ENCODE measurements around the gene NAA16. TPM values are rescaled to one million over a fixed set of nuclear protein-coding genes. Genes with fewer than 3 reads are reported as not detected.
"Not testable (repeated sequence)": the region's sequence is repeated elsewhere in the genome, so short reads cannot be mapped to it uniquely, and the experiment has no call there.

The NAA16 gene
- total RNA-seq, 2 donors from 2014 or later, result 16.0 to 29.9 TPM

GRCh38 chr13:41402691-41403511 lies 91.8 kb downstream of the NAA16 start:
- Mint-ChIP-seq H3K36me3 (ENCODE audit: low read depth) (no peaks in the 10 kb centered on the region), H3K27me3 (no peaks in the 10 kb centered on the region), H3K27ac (no peak overlapping the region), H3K4me3 (no peak overlapping the region), H3K4me1 (no peaks in the 10 kb centered on the region), H3K9me3 (no peaks in the 10 kb centered on the region)
- ATAC-seq (replicated peaks), result peak; percentile 23

- H3K27ac Mint-ChIP-seq, result no peak overlapping the region
- H3K36me3 Mint-ChIP-seq (ENCODE audit: low read depth), result no peaks in the 10 kb centered on the region
- H3K27me3 Mint-ChIP-seq, result no peaks in the 10 kb centered on the region
- H3K4me3 Mint-ChIP-seq, result no peak overlapping the region
- H3K4me1 Mint-ChIP-seq, result no peaks in the 10 kb centered on the region
- no peaks in the 10 kb centered on the region for H3K9me3 Mint-ChIP-seq
- no peak for ATAC-seq (replicated peaks)
Observed at GRCh38 chr13:41403983-41404382, 92.9 kb downstream of the NAA16 start.

GRCh38 chr13:41405367-41405766 lies 94.3 kb downstream of the NAA16 start:
- Mint-ChIP-seq H3K27me3 (no peaks in the 10 kb centered on the region), H3K9me3 (no peaks in the 10 kb centered on the region), H3K4me3 (no peak overlapping the region), H3K36me3 (ENCODE audit: low read depth) (no peaks in the 10 kb centered on the region), H3K4me1 (no peaks in the 10 kb centered on the region), H3K27ac (no peak overlapping the region)
- no peak for ATAC-seq (replicated peaks)

DNA sequence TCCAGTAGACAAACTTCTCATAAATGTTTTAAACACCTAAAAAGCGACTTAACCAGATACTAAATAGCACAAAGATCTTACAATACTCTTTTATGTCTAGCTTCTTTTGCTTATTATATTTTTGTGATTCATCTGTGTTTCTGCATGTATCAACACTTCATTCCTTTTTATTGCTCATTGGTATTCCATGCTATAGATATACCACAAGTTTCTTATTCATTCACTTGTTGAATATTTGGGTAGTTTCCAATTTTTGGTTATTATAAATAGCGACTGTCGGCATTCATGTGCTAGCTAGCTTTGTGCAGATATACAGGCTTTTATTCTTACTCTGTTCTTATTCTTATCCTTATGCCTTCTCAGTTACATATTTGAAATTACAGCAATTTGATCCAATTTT lies 96.3 kb downstream of the NAA16 start:
- H3K27ac Mint-ChIP-seq, result no peak overlapping the region
- H3K4me1 Mint-ChIP-seq, result no peaks in the 10 kb centered on the region
- ATAC-seq (replicated peaks), result no peak
- no peaks in the 10 kb centered on the region for H3K27me3 Mint-ChIP-seq
- H3K4me3 Mint-ChIP-seq, result no peak overlapping the region
- no peaks in the 10 kb centered on the region for H3K9me3 Mint-ChIP-seq
- no peaks in the 10 kb centered on the region for H3K36me3 Mint-ChIP-seq (ENCODE audit: low read depth)

GRCh38 chr13:41408121-41408520 lies 97.1 kb downstream of the NAA16 start:
- ATAC-seq (replicated peaks), result no peak
- Mint-ChIP-seq H3K4me3 (no peak overlapping the region), H3K4me1 (no peaks in the 10 kb centered on the region), H3K36me3 (ENCODE audit: low read depth) (no peaks in the 10 kb centered on the region), H3K27ac (no peak overlapping the region), H3K27me3 (no peaks in the 10 kb centered on the region), H3K9me3 (no peaks in the 10 kb centered on the region)

DNA sequence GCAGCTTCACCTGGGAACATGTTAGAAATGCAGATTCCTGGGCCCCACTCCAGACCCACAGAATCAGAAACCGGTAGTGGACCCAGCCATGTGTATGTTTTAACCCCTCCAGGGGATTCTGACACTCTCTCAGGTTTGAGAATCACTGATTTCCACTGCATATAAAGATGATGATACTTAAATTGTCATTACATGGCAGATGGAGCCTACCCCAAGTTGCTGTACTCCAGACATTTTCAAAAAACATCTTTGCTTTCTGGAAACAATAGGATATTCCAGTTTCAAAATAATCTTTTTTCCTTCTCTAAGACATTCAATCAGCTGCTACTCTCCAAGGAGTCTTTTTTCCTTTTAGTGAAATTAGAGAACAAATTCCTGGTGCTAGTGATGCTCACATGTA lies 97.7 kb downstream of the NAA16 start:
- H3K4me3 Mint-ChIP-seq, result no peak overlapping the region
- H3K9me3 Mint-ChIP-seq, result no peaks in the 10 kb centered on the region
- H3K27me3 Mint-ChIP-seq, result no peaks in the 10 kb centered on the region
- no peak for ATAC-seq (replicated peaks)
- H3K4me1 Mint-ChIP-seq, result no peaks in the 10 kb centered on the region
- H3K27ac Mint-ChIP-seq, result no peak overlapping the region
- no peaks in the 10 kb centered on the region for H3K36me3 Mint-ChIP-seq (ENCODE audit: low read depth)

DNA sequence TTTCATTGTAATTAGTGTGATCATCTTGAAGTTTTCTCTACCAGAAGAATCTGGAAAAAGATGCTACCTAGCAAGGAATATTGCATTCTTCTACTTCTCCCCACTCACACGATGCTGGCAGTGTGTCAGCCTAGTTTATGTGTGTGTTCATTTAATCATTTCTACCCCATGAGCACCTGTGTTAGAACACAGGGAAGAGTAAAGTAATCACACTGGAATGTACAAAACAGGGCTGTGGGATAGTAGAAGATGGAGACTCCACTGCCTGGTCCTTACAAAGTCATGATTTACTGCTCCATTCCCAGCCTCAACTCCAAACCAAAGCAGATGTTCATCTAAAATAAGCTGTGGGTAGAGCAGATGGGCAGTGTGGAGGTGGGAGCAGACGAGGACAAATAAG lies 98.5 kb downstream of the NAA16 start:
- no peak overlapping the region for H3K27ac Mint-ChIP-seq
- H3K36me3 Mint-ChIP-seq (ENCODE audit: low read depth), result no peaks in the 10 kb centered on the region
- no peak overlapping the region for H3K4me3 Mint-ChIP-seq
- no peaks in the 10 kb centered on the region for H3K9me3 Mint-ChIP-seq
- no peak for ATAC-seq (replicated peaks)
- H3K27me3 Mint-ChIP-seq, result no peaks in the 10 kb centered on the region
- no peaks in the 10 kb centered on the region for H3K4me1 Mint-ChIP-seq

DNA sequence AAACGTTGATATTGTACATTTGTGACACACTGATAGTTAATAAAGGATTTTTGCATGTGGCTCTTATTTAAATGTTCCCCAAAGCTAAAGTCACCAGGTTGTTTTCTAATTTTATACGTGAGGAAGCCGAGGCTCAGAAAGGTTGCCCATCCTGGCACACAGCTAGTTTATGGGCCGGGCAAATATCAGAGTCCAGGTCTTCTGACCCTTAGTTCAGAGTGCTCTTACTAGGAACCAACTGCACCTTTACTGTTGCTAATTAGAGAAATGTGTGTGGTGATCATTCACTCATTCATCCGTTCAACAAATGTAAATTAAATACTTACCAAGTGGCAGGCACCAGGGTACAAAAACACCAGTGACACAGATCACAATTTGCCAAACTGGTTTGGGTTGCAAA lies 100.0 kb downstream of the NAA16 start:
- no peaks in the 10 kb centered on the region for H3K9me3 Mint-ChIP-seq
- H3K36me3 Mint-ChIP-seq (ENCODE audit: low read depth), result no peaks in the 10 kb centered on the region
- no peak overlapping the region for H3K27ac Mint-ChIP-seq
- no peaks in the 10 kb centered on the region for H3K4me1 Mint-ChIP-seq
- no peak for ATAC-seq (replicated peaks)
- H3K27me3 Mint-ChIP-seq, result no peaks in the 10 kb centered on the region
- no peak overlapping the region for H3K4me3 Mint-ChIP-seq

GRCh38 chr13:41411522-41411921 lies 100.5 kb downstream of the NAA16 start:
- Mint-ChIP-seq H3K27ac (no peak overlapping the region), H3K4me3 (no peak overlapping the region), H3K9me3 (no peaks in the 10 kb centered on the region), H3K27me3 (no peaks in the 10 kb centered on the region), H3K4me1 (no peaks in the 10 kb centered on the region), H3K36me3 (ENCODE audit: low read depth) (no peaks in the 10 kb centered on the region)
- peak; percentile 63 for ATAC-seq (replicated peaks)

DNA sequence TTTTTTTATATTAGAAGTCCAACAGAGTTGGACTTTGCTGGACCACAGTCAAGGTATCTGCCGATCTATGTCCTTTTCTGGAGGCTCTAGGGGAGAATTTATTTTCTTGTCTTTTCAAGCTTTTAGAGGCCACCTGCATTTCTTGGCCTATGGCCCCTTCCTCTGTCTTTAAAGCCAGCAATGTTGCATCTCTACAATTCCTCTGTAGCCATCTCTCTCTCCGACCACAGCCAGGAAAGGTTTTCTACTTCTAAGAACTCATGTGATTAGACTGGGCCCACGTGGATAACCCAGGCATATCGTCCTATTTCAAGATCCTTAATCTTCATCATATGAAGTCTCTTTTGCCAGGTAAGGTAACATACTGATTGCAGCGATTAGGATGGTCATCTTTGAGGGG lies 102.8 kb downstream of the NAA16 start:
- ATAC-seq (replicated peaks), result no peak
- H3K9me3 Mint-ChIP-seq, result no peaks in the 10 kb centered on the region

GRCh38 chr13:41416276-41416675 lies 105.2 kb downstream of the NAA16 start:
- H3K36me3 Mint-ChIP-seq (ENCODE audit: low read depth), result no peaks in the 10 kb centered on the region
- H3K9me3 Mint-ChIP-seq, result no peaks in the 10 kb centered on the region
- ATAC-seq (replicated peaks), result no peak
- H3K27me3 Mint-ChIP-seq, result no peaks in the 10 kb centered on the region
- no peaks in the 10 kb centered on the region for H3K4me1 Mint-ChIP-seq
- no peak overlapping the region for H3K4me3 Mint-ChIP-seq
- no peak overlapping the region for H3K27ac Mint-ChIP-seq

More for the DNA sequence above, 102.8 kb downstream of the NAA16 start:
- Mint-ChIP-seq H3K27me3 (no peaks in the 10 kb centered on the region), H3K27ac (no peak overlapping the region), H3K4me3 (no peak overlapping the region), H3K36me3 (ENCODE audit: low read depth) (no peaks in the 10 kb centered on the region), H3K4me1 (no peaks in the 10 kb centered on the region)

GRCh38 chr13:41418027-41418426 lies 107.0 kb downstream of the NAA16 start:
- no peak overlapping the region for H3K4me3 Mint-ChIP-seq
- no peaks in the 10 kb centered on the region for H3K9me3 Mint-ChIP-seq
- no peaks in the 10 kb centered on the region for H3K27me3 Mint-ChIP-seq
- no peak overlapping the region for H3K27ac Mint-ChIP-seq
- H3K36me3 Mint-ChIP-seq (ENCODE audit: low read depth), result no peaks in the 10 kb centered on the region
- no peaks in the 10 kb centered on the region for H3K4me1 Mint-ChIP-seq
- no peak for ATAC-seq (replicated peaks)

DNA sequence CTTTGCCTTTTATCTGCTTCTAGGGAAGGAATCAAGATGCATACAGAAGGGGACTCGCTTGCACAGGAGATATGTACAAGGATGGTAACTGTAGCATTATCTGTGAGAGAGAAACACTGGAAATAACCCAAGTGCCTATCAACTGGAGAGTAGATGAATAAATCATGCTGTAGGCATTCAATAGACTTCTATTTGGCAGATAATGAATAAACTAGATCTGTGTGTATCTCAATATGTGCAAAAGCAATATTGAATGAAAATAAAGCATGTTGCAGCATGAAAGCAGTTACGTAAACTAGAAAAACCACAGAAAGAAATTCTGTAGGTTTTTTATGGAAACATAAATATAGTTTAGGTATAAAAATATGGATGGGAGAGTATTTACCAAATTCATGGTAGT lies 107.7 kb downstream of the NAA16 start:
- no peak overlapping the region for H3K4me3 Mint-ChIP-seq
- ATAC-seq (replicated peaks), result no peak

GRCh38 chr13:41419206-41419605 lies 108.1 kb downstream of the NAA16 start:
- H3K27me3 Mint-ChIP-seq, result no peaks in the 10 kb centered on the region
- H3K9me3 Mint-ChIP-seq, result no peaks in the 10 kb centered on the region
- no peaks in the 10 kb centered on the region for H3K36me3 Mint-ChIP-seq (ENCODE audit: low read depth)
- no peak for ATAC-seq (replicated peaks)
- no peak overlapping the region for H3K27ac Mint-ChIP-seq
- no peak overlapping the region for H3K4me3 Mint-ChIP-seq
- no peaks in the 10 kb centered on the region for H3K4me1 Mint-ChIP-seq

More for the DNA sequence above, 107.7 kb downstream of the NAA16 start:
- no peaks in the 10 kb centered on the region for H3K27me3 Mint-ChIP-seq
- H3K9me3 Mint-ChIP-seq, result no peaks in the 10 kb centered on the region
- no peaks in the 10 kb centered on the region for H3K4me1 Mint-ChIP-seq
- H3K36me3 Mint-ChIP-seq (ENCODE audit: low read depth), result no peaks in the 10 kb centered on the region
- no peak overlapping the region for H3K27ac Mint-ChIP-seq

GRCh38 chr13:41420146-41420545 lies 109.1 kb downstream of the NAA16 start:
- H3K9me3 Mint-ChIP-seq, result no peaks in the 10 kb centered on the region
- no peak for ATAC-seq (replicated peaks)
- no peaks in the 10 kb centered on the region for H3K36me3 Mint-ChIP-seq (ENCODE audit: low read depth)
- no peak overlapping the region for H3K4me3 Mint-ChIP-seq
- H3K27me3 Mint-ChIP-seq, result no peaks in the 10 kb centered on the region
- no peak overlapping the region for H3K27ac Mint-ChIP-seq
- no peaks in the 10 kb centered on the region for H3K4me1 Mint-ChIP-seq

DNA sequence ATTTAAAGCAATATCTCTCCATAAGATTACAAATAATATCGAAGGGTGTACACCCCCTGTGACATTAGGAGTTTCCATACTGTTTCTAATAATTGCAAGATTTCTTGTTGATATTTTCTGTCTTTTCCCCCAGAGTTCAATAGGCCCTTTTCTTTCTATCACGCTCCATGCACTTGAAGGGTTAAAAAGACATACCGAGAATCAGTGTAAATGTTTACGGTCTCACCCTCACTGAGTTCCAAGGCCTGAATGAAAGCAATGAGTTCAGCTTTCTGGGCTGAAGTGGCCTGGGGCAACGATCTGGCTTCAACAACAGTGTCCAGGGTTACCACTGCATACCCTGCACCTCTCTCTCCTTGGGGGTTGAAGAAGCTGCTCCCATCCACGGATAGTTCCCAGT lies 110.3 kb downstream of the NAA16 start:
- not testable (repeated sequence) for H3K4me1 Mint-ChIP-seq; ATAC-seq (replicated peaks); H3K9me3 Mint-ChIP-seq; H3K4me3 Mint-ChIP-seq; H3K27ac Mint-ChIP-seq; H3K27me3 Mint-ChIP-seq; H3K36me3 Mint-ChIP-seq (ENCODE audit: low read depth)

Measured in activated T-helper 17 cell treated with anti-CD3 and anti-CD28 coated beads, Interleukin-2, amount 50 U/mL, for 72 hours (primary cell).